Hindlimb muscle (tissue), 1 donor: ENCODE data around the gene ERG. TPM values are rescaled to one million over a fixed set of nuclear protein-coding genes. Genes with fewer than 3 reads are reported as not detected.

Source experiments
- DNase-seq: peaks from one replicate; pipeline ENCODE4 v3.0.0-alpha.2; 2013
- polyA plus RNA-seq: library from polyadenylated mRNA; unstranded; fragments of 120-200 nt; gene quantifications from one replicate; pipeline ENCODE4 v1.2.1, GENCODE V29; 2013; ENCODE audit not compliant: insufficient read length

ERG gene
- polyA plus RNA-seq, 1 donor = 18.2 TPM

DNA sequence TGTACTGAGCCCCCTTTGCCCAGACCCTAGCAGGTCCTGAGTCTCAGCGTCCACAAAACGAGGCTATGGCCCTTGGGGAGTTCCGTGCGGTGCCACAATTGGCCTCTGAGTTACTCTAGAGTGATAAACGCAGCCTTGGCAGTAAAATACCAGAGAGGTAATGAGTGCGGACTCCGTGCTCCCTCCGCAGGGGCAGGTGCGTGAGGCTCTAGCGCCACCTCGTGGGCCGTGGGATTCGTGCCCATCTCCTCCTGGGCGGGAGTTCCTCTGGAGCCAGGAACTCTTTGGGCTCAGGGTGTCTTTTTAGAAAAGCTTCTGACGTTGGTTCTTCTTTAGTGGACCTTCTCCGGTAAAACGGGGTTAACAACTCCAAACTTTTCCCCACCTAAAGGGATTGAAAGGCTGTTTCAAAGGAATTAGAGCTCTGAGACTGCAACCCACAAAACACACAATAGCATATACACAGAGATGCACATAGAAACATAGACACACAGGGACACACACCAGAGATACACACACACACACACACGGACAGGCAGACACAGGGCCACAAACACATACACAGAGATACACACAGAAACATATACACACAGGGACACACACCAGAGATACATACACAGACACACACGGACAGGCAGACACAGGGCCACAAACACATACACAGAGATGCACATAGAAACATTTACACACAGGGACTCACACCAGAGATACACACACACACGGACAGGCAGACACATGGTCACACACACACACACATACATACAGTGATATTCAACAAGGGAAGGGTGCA, 142.1 kb downstream of the ERG start:
- DNase-seq = peak; percentile 83

DNA sequence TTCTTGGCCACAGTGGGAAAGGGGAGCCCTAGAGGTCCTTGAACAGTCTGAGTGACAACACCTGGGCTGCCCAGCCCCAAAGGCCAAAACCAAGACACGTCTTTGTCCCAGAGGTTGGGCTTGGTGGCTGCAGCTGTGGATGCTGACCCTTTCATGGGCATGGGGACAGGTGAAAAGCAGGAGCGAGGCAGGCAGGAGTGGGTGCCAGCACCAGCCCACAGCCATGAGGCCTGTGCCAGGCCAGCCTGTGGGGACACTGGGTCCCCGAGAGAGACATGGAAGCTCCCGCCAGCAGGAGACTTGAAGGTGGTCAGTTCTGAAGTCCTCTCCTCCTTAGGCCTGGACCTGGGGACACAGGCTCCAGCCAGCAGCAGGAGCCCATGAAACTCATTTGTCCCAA, 142.9 kb downstream of the ERG start:
- DNase-seq = no peak

DNA sequence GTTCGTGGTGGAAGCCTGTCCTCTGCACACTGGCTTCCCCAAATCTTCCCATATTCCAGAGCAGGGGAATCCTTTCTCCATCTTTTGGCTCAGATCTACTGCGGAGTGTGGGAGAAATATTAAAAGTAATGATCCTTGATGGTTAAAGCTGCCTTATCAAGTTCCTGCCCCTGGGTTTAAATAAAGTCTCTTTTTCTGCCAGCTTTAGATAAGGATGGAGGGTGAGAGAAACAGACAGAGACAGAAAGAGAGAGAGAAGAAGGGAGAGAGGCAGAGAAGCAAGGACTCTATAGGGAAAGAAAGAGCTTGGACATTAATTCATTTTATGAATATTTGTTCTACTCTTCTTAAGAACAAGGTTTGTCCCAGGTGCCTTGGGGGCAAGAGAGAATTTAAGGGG, 143.5 kb downstream of the ERG start:
- no peak for DNase-seq

DNA sequence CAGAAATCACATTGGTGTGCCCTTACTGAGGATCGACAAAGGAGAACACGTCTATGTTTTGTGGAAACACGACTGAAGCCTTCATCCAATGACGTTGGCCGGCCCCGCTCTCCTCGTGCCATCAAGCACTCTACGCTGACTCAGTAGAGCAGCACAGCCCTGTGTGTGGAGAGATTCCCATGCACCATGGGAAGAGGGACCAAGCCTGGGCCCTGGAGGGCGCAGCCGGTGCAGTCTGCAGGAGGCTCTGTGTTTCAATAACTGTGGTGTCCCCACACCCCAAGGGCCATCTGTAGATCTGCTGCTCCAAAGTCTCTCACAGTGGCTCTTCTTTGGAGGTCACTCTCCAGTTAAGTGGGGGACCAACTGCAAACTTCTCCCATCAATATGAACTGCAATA, 144.0 kb downstream of the ERG start:
- no peak for DNase-seq

DNA sequence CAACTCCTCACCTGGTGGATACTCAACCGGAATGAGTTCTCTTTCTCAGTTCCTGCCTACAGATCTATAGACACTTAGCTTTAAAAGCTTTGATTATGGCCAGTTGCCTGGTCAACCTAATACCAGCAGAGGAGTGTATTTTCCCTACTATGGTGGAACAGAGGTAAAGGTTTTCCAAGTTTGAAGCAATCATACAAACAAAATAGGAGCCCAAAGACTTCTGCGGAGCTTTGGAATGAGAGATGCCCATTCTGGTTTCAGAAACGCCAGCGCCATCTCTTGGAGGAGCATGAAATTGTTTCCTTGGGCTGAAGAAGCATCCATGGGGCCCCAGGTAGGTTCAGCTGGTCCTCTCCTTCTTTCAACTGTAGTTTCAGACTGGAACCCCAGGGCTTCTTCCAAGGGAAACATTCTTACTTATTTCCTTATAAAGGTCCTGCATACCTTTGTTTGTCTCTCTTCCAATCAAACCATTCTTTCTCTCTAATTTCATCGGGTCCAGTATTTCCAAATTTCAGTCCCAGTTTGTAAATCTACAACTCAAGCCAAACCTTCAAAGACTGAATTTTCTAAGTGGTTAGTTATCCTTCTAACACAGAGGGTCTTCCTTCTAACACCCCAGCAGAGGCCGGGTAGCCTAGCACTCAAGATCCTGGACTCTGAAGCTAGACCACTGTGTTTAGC, 145.6 kb downstream of the ERG start:
- peak; percentile 43 for DNase-seq

DNA sequence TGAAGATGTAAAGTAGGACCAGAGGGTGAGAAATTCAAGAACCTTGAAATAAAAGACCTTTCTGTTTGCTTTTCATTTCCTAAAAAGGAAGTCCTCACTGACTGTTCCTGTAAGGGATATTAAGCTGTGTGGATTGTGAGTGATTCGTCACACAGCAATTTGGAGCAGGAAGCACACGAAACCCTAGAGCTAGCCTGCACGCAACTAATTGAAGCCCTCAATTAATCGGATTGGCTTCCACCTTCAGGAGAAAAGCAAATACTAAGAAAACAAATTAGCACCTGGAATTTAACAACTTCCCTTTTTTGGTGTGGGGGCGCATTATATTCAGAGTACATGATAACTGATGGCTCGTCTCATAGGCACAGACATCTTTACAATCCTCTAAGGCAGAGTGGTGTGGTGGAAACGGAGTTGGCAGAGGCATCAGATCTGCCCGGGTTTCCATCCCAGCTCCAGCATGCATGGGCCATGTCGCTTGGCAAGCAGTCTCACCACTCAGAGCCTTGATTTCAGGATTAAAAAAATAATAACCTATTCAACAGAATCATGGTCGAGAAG, 146.2 kb downstream of the ERG start:
- DNase-seq = no peak

DNA sequence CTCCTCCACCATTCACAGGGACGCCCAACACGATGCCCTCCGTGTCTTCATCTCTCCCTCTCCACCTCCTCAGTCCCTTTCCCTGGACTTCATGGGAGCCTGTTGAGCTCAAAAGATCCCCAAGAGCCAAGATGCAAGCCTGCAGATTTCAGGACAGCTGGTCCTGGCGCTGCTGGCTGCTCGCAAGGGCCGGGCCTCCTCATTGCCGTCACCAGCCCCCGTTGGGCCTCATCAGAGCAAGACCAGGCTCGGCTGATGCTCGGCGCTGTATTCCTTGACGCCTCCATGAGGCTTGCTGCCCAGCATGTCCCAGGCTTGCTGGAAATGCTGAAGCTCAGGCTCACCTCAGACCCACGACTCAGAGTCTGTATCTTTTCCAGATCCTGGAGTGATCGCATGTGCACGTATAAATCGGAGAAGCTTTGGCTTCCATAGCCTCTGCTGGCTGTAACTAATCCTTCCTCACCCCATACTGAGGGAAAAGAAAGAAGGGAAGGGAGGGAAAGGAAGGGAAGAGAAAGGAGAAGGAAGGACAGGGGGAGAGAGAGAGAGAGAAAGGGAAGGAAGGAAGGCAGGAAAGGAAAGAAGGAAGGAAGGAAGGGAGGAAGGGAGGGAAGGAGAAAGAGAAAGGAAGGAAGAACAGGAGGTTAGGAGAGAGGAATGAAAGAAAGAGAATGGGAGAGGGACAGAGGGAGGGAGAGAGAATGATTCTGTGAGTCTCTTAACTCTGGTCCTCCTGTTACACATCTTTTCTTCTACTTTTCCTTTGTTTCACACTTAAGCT, 146.9 kb downstream of the ERG start:
- no peak for DNase-seq

DNA sequence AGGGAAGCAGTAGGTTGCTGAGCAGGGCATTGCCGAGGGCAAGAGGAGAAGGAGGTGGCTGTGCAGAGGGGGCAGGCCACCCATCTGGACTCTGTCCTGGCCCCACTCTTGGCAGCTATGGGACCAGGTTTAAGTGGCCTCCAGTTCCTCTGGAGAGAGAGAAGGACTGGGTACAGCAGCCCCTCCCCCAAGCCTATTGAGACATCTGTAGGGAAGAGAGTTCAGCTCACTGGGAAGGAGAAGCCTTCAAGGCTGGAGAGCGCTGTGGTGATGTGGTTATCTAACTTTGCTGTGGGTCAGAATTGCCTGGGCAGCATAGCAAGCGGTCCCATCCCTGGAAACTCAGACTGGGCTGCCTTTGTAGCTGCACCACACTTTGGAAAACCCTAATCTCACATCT, 147.6 kb downstream of the ERG start:
- DNase-seq = no peak

DNA sequence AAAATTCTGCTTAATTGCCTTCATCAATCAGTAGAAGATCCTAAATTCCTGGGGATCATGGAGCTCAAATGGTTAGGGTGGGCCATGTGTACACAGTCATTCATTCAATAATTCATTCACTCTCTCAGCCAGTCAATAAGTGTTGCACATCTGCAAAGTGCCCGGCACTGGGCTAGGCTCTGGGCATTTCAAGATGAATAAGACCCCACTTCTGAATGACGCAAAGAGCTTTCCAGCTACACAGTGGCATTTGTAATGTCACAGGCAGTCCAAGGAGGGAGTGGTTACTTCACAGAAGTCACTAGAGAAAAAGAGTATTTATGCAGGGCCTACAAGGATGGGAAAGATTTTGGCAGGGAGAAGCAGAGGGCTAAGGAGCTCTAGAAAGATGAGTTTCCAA, 148.3 kb downstream of the ERG start:
- DNase-seq = no peak

DNA sequence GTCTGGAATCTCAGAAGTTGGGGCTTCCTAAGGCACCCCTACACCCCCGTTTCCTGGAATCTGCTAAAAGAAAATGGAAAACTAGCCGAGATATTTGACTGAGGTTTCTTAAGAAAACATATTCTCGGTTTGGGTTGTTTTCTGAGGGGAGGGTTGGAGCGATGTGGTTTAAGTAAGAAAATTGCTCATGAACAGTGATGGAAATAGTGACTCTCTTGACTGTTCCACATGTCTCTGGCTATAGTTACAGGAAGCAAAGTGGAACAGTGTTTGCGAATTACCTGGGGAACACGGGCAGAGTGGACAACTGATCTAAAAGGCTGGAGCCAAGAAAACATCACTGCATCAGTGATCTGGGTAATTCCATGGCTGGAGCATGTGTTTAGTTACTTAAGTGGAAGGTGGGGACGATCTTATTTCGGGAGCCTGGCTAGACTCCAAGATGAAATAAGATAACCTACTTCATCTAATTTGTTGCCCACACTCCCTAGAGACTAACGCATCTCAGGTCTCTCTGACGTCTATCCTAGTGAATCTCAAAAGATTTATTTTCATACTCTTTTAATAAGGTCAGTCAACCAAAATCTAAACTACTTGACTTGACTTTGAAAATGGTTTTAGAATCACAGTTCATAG, 149.0 kb downstream of the ERG start:
- peak; percentile 43 for DNase-seq

DNA sequence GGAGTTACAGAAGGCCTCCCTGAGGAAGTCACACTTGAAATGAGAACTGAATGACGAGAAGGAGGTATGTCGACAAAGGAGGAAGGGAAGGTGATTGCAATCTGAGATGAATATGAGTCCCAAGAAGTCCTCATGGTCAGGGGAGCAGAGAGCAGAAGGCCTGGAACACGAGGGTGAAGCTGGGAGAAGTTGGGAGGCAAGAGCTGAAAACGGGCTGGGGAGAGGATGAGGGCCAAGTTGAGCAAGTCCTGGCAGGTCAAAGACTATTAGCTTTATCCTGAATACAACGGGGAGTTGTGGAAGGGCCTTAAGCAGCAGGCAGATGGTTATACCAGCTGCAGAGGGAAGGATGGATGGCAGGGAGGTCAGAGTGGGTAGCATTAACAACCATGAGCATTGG, 152.0 kb downstream of the ERG start:
- no peak for DNase-seq

DNA sequence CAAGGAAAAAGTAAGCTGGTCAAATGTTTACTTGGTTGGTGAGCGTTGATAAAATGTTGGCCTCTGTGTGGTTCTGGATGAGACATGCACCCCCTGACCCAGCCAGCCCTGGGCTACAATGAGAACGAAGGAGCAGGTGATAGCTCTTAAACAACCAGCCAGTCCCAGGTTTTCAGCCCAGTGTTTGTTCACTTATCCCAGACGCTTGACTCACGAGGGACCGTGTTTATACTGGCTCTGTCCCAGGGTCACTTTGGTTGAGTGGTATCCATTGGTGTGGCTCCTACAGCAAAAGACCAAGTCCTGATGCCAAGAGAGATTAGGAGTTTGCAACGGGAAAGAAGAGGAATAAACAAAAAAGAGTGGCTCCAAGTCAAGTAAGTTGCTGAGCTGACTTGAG, 154.6 kb downstream of the ERG start:
- DNase-seq = no peak

DNA sequence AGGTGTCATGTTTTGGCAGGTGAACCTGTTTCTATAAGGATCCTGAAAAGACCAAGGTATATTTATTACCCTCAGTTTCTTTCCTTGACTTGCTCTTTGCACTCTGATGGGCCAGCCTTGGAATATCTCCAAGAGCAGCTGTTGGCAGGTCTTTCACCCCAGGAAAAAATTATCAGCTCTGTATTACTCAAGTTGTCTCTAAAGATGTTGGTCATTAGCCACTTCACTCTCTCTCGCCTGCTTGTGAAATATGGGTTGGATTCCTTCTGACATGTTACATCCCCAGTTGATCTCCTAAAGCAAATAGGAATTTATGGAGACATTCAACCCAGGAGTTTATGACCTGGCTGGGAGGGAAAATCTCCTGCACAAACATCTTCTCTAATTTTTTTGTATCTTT, 155.5 kb downstream of the ERG start:
- DNase-seq = no peak

DNA sequence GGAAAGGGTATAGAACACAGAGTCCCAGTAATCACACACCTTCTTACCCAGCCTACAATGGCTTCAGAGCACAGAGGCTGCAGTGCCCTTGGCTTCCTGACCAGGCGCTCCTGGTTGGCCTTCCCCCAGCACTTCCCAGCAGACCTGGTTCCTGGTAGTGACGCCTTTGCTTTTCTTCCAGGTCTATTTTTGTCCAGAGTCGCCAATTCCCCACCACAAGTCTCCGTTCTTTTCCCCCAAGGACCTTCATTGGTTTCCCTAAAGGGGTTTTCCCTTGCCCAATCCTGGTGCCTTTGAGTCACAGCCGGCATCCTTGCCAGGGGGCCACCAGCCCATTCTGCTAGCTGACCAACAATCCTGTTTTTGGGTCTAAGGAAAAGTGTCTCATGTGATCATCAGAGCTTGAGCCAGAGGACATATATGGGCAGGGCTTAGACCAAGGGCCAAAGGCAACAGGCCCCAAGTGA, 156.7 kb downstream of the ERG start:
- no peak for DNase-seq

DNA sequence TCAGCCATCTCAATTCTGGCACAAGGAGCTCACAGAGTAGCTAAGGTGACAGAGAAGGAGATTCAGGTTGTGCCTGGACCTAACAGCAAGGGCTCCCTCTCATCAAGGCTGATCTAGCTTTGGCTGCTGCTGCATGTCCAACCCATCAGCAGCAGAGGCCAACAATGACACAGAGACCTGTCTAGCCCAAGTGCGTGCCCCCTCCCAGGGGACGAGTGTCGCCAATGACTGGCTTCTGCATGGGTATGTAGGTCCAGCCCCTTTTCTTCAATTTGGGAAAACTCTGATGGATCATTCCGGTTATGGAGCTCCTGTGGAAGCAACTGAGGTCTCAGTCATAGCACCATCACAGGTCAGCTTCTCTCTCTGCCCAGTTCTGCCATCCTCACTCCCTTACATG, 158.1 kb downstream of the ERG start:
- no peak for DNase-seq

DNA sequence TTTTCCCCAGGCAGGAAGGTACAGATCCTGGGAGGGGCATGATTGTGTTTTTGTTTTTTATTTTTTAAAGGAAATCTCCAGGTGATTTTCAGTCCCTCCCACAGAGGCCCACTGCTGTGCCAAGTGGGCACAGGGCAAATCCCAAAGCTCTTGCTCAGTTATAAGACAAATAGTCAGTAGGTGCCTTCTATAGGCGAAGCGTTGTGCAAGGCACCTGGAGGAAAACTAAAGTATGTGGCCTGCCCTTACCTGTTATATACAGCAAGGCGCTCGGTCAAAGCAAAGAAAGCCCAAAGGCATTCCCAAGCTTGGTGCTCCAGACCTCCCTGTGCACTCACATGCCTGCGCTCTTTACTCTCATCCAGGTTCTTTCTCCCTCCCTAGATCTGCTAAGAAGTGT, 160.5 kb downstream of the ERG start:
- DNase-seq = no peak

DNA sequence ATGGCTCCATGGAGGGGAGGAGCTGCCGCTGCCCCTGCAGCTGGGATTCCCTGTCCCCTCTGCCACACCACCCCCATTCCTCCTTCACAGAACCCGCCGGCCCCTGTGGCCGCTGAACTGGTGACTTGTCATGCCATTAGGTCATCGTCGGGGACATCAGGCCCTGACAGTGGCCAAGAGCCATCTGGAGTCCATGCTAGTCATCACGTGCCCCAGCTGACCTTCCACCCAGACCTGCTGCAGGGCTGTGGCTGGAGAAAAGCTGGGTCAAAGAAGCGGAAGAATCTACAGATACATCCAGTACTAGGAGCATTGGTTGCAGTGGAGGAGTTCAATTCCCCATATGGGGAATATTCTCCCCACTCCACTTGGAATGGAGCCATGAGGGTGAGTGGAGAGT, 163.4 kb downstream of the ERG start:
- no peak for DNase-seq

DNA sequence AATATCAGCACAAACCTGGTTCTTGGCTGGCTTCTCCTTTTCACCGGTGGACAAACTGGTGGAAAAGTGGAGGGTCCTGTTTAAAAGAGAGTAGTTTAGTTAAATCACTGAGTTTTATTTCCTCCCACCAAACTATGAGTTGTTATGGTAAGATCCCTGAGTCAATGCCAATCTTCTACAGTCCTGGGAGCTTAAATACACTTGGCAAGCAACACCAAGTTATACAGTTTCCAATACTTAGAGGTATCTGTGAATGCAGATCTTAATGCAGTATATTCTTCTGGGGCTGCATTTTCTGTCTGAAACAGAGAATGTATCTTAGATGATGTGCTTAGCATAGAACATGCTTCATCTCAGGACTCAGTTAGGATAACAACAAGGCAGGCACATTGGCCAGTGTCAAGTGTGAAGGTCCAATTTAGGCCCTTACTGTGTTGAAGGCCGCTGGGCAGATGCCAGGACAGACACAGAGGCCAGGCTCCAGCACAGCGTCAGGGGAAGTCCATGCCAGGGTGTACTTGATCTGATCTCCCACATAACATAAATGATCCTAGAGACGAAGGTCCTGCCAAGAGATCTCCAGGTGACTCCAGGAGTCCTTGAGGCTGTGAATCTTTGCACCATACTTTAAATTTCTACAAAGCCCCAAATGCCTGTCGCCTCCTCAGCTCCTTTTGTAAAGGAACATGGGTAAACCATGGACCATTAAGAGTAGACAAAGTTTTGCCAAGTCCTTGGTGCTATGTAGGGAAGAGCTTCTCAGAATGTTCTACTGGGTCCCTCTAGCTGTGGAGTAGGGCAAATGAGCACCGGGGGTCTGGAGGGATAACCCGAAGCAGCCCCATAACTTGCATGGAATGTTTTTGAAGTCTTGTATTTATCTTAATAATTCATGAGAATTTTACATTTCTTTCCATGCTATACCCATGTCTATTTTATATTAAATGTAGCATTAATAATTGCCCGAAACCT, 164.7 kb downstream of the ERG start:
- no peak for DNase-seq

DNA sequence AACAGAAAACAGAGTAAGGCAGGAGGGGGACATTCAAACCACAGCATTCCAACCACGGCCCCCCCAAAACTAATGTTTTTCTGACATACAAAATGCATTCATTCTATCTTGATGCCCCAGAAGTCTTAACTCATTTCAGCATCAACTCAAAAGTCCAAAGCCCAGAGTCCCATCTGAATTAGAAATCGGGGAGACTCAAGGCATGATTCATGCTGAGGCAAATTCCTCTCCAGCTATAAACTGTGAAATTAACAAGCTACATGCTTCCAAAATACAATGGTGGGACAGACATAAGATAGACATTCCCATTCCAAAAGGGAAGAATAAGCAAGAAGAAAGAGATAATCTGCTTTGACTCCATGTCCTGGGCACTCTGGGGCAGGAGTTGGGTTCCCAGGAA, 167.6 kb downstream of the ERG start:
- no peak for DNase-seq
